Subcutaneous adipose tissue (tissue), 4 donors: ENCODE results near the gene SMURF2. TPM values are rescaled to one million over a fixed set of nuclear protein-coding genes. Genes with fewer than 3 reads are reported as not detected.

ENCODE experiments used
- CTCF ChIP-seq: fragments of 450-650 bp; IDR thresholded peaks from one replicate; pipeline ENCODE4 v1.5.1; 2016; ENCODE audit warnings: low read depth, mild to moderate bottlenecking, control low read depth, antibody characterized with exemption, moderate library complexity
- small RNA-seq: library from RNA; depleted of rRNA; stranded (forward); fragments of <200 nt; gene quantifications from one replicate; pipeline ENCODE3, GENCODE V24; 2016
- total RNA-seq, 4 donors: library from RNA; depleted of rRNA; stranded (reverse); fragments of >200 nt; gene quantifications; one replicate each; pipeline ENCODE4 v1.1.0, GENCODE V29; 2016

Gene SMURF2
- total RNA-seq, 4 donors from 2014 or later = 22.7 to 42.4 (median 27.6) TPM

- TF ChIP-seq CTCF = no peak
Observed at GRCh38 chr17:64497565-64498035, 164.5 kb downstream of the SMURF2 start.

- no peak for TF ChIP-seq CTCF
Observed at GRCh38 chr17:64496786-64497564, 165.1 kb downstream of the SMURF2 start, which contains the start of gene POLG2. TSS of gene POLG2 (minus strand) at chr17:64497054. CDS start at chr17:64496968, 86 bp downstream.

- TF ChIP-seq CTCF = no peak
Observed at GRCh38 chr17:64496348-64496785, 165.7 kb downstream of the SMURF2 start.

Small RNA genes within 50 kb of the gene (small RNA-seq; reads per million reads assigned to genes)
- not detected for gene AC009994.1

Other genes with a start within 250 kb of the SMURF2 start
- 10 to 100 TPM in 3 of 4 donors, 1 to 10 TPM in 1; 9.9 to 39.6 (median 14.6) TPM for gene MILR1, start 213.2 kb downstream of the SMURF2 start, total RNA-seq
- gene POLG2, start 165.3 kb downstream of the SMURF2 start, total RNA-seq = 1 to 10 TPM; 6.4 to 8.8 (median 7.5) TPM
- 100 to 1,000 TPM; 471 to 699 (median 575) TPM for gene DDX5, start 156.0 kb downstream of the SMURF2 start, total RNA-seq
- 10 to 100 TPM; 41.6 to 71.4 (median 53.4) TPM for gene CEP95, start 155.3 kb downstream of the SMURF2 start, total RNA-seq